Gastroesophageal sphincter (tissue), 3 donors: ENCODE measurements around the gene C1orf116.

Source experiments
- CTCF ChIP-seq, 4 experiments: fragments of 200-600 bp in 2 of 4; fragments of 450-650 bp in 2 of 4; sonication (generic) in 1 of 4; IDR thresholded peaks; one replicate each; pipeline ENCODE4 v1.5.1; 2017 to 2019; ENCODE audit warnings: antibody characterized with exemption in 4 of 4, mild to moderate bottlenecking in 2 of 4, moderate library complexity in 2 of 4
- EP300 ChIP-seq: sonication (generic); formaldehyde crosslinking; IDR thresholded peaks from one replicate; pipeline ENCODE4 v1.6.1; 2017; ENCODE audit warnings: antibody characterized with exemption, mild to moderate bottlenecking
- POLR2A ChIP-seq, 2 donors: fragments of 450-650 bp; IDR thresholded peaks; one replicate each; pipeline ENCODE4 v1.6.1; 2017; ENCODE audit warnings: antibody characterized with exemption in 2 of 2, mild to moderate bottlenecking in 2 of 2, moderate library complexity in 1 of 2
- POLR2AphosphoS5 ChIP-seq: sonication (generic); formaldehyde crosslinking; IDR thresholded peaks from one replicate; pipeline ENCODE4 v1.6.1; 2017; ENCODE audit warnings: antibody characterized with exemption

- TF ChIP-seq CTCF (IDR thresholded peaks at IDR 0.05) = no peak
- no peak for TF ChIP-seq EP300
- TF ChIP-seq POLR2A (IDR thresholded peaks at IDR 0.05) = no peak
- no peak for TF ChIP-seq POLR2AphosphoS5
These were observed 21.9 kb upstream of the C1orf116 start for GRCh38 chr1:207054491-207054890.
